Measurements from ENCODE around the gene ESRP2.

GRCh38 chr16:68235887-68236136 lies at the start of gene ESRP2:
- TF ChIP-seq CTCF (IDR thresholded peaks at IDR 0.05; ENCODE audit: insufficient read depth, low read length) (no peak), POLR2AphosphoS5 (IDR thresholded peaks at IDR 0.05; ENCODE audit: low read depth) (no peak)
